ENCODE results near the gene OCSTAMP.

DNA sequence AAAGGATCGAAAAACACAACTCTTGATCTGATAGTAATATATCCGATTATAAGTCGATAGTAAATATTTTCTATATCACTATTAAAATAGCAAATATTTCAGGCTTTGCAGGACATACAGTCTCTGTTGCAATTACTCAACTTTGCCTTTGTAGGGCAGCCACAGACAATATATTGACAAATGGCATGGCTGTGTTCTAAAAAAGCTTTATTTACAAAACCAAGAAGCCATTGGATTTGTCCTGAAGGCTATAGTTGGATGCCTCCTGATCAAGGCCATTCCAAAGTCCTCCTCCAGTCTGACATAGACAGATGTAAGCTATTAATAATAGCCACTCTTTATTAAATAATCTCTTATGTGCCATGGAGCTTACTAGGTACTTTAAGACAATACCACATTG is 5.9 kb downstream of the OCSTAMP start:
- TF ChIP-seq CTCF (IDR thresholded peaks at IDR 0.05) (no peak), POLR2A (IDR thresholded peaks at IDR 0.05) (no peak)

All from esophagus squamous epithelium (tissue), 4 donors.